Uterus (tissue), 4 donors: ENCODE measurements around the gene SNX22. TPM values are rescaled to one million over a fixed set of nuclear protein-coding genes. Genes with fewer than 3 reads are reported as not detected.

ENCODE experiments used
- DNase-seq, 2 donors: peaks; one replicate each; pipeline ENCODE4 v3.0.0-alpha.2; 2019 to 2020
- H3K27ac ChIP-seq, 2 donors: fragments of 200-600 bp; sonication (generic); 1 replicate in 1 of 2; 2 replicates in 1 of 2; pipeline ENCODE4 v1.5.1; 2016 to 2018
- H3K27me3 ChIP-seq, 2 donors: fragments of 200-600 bp; sonication (generic); one replicate each; pipeline ENCODE4 v1.5.1; 2018 to 2019; ENCODE audit warnings: control low read depth in 1 of 2
- H3K36me3 ChIP-seq, 2 donors: fragments of 200-600 bp; sonication (generic); one replicate each; pipeline ENCODE4 v1.5.1; 2019; ENCODE audit warnings: control low read depth in 1 of 2
- H3K4me1 ChIP-seq, 2 donors: fragments of 200-600 bp; sonication (generic); one replicate each; pipeline ENCODE4 v1.5.1; 2018 to 2019; ENCODE audit warnings: control low read depth in 1 of 2
- H3K4me3 ChIP-seq, 2 donors: fragments of 200-600 bp; sonication (generic); 1 replicate in 1 of 2; 2 replicates in 1 of 2; pipeline ENCODE4 v1.5.1; 2018 to 2019; ENCODE audit warnings: mild to moderate bottlenecking in 1 of 2
- H3K9me3 ChIP-seq, 2 donors: fragments of 200-600 bp; sonication (generic); one replicate each; pipeline ENCODE4 v1.5.1; 2019; ENCODE audit warnings: control low read depth in 1 of 2
- POLR2A ChIP-seq, 2 donors: fragments of 450-650 bp; IDR thresholded peaks; one replicate each; pipeline ENCODE4 v1.6.1; 2016; ENCODE audit warnings: antibody characterized with exemption in 2 of 2, mild to moderate bottlenecking in 1 of 2, moderate library complexity in 1 of 2
- intact Hi-C: fragments of 100-400 bp; cut with DNase I; formaldehyde crosslinking; loops from one replicate; pipeline ENCODE4 v1.15.1; 2023; ENCODE audit warnings: low total_unique reads
- total RNA-seq, 4 donors: library from RNA; depleted of rRNA in 3 of 4; stranded (reverse); fragments of >200 nt in 3 of 4; gene quantifications; one replicate each; pipeline versions ENCODE4 v1.1.0 to v1.2.4, GENCODE V29; 2014 to 2023
- TF ChIP-seq, protein P1 (sequence below), 4 experiments: fragments of 200-600 bp in 2 of 4; fragments of 450-650 bp in 2 of 4; sonication (generic) in 2 of 4; IDR thresholded peaks; one replicate each; pipeline ENCODE4 v1.5.1; 2016 to 2019; ENCODE audit warnings: antibody characterized with exemption in 4 of 4, mild to moderate bottlenecking in 2 of 4, moderate library complexity in 1 of 4
- donor health status: DM: yes; HTN: yes; CAD: no.

The SNX22 gene
- total RNA-seq, 4 donors from 2014 or later: 0.55 to 1.7 TPM; not detected in 2

DNA sequence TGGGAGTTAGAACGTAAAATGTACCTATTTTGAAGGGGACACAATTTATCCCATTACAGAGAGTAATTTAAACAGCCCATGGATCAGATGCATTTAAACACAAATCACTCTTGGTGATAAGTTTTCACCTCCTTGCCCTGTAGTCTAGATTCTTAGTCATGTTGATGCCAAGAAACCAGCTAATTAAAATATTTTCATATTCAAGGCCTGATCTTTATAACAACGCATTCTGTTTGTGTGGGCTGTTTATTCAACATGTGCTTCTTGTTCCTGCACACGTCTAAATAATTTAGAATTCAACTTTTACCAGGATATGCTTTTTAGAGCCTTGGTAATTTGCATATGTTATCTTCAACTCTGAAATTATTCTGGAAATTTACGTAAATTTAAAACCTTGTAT, 29.9 kb upstream of the SNX22 start:
- Histone ChIP-seq H3K4me3 (no peak overlapping the region), H3K4me1 (no peaks in the 10 kb centered on the region), H3K27ac (no peak overlapping the region), H3K9me3 (no peaks in the 10 kb centered on the region), H3K27me3 (no peaks in the 10 kb centered on the region), H3K36me3 (no peaks in the 10 kb centered on the region)
- intact Hi-C loops: no loop called here
- DNase-seq: no peak
- TF ChIP-seq POLR2A (IDR thresholded peaks at IDR 0.05): no peak
- TF ChIP-seq, protein P1, sequence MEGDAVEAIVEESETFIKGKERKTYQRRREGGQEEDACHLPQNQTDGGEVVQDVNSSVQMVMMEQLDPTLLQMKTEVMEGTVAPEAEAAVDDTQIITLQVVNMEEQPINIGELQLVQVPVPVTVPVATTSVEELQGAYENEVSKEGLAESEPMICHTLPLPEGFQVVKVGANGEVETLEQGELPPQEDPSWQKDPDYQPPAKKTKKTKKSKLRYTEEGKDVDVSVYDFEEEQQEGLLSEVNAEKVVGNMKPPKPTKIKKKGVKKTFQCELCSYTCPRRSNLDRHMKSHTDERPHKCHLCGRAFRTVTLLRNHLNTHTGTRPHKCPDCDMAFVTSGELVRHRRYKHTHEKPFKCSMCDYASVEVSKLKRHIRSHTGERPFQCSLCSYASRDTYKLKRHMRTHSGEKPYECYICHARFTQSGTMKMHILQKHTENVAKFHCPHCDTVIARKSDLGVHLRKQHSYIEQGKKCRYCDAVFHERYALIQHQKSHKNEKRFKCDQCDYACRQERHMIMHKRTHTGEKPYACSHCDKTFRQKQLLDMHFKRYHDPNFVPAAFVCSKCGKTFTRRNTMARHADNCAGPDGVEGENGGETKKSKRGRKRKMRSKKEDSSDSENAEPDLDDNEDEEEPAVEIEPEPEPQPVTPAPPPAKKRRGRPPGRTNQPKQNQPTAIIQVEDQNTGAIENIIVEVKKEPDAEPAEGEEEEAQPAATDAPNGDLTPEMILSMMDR (IDR thresholded peaks at IDR 0.05): no peak

DNA sequence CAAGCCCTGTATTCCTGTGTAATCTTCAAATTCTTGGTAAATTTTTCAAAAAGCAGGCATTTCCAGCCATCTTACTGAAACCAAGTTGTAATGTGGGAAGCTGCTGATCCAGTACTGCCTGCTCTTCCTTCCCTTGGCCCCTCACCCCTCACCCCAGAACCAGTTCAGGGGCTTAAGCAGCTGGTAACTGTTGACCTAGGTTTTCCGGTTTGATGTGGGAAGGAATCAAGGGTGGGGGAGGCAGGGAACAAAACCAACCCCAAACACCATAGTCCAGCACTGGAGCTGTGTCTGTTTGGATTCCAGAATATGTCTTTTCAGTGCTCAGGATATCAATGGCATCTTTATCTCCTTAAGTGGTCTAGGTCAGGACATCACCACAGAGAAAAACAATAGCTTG, 29.1 kb upstream of the SNX22 start:
- no peaks in the 10 kb centered on the region for H3K36me3 ChIP-seq
- no peak overlapping the region for H3K27ac ChIP-seq
- no peak for DNase-seq
- no peaks in the 10 kb centered on the region for H3K4me1 ChIP-seq
- H3K27me3 ChIP-seq: no peaks in the 10 kb centered on the region
- TF ChIP-seq, protein P1 (IDR thresholded peaks at IDR 0.05): no peak
- no peak for TF ChIP-seq POLR2A (IDR thresholded peaks at IDR 0.05)
- no peak overlapping the region for H3K4me3 ChIP-seq
- intact Hi-C loops: no loop called here
- no peaks in the 10 kb centered on the region for H3K9me3 ChIP-seq

DNA sequence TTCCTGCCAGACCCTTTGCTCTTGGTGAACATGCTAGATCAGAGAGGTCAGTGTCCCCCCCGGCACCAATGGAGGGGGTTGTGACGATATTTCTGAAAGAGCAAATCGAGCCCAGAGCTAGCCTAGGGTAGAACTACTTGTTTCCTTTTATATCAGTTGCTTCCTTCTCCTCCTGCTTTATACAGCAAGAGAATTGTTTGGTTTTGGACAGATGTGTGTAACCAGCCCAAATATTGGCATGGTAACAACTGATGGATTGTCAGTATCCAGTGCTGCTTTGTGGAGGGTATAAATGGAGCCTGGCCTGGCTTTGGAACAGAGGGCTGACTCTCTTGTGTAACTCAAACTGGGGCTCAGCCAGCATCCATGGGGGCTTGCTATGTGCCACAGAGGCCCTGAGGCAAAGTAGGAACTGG, 28.6 kb upstream of the SNX22 start:
- Histone ChIP-seq H3K36me3 (no peaks in the 10 kb centered on the region), H3K27ac (no peak overlapping the region), H3K9me3 (no peaks in the 10 kb centered on the region), H3K4me1 (no peaks in the 10 kb centered on the region), H3K27me3 (no peaks in the 10 kb centered on the region), H3K4me3 (no peak overlapping the region)
- TF ChIP-seq POLR2A (IDR thresholded peaks at IDR 0.05): no peak
- TF ChIP-seq, protein P1 (IDR thresholded peaks at IDR 0.05): no peak
- no peak for DNase-seq
- intact Hi-C loops: no loop called here

DNA sequence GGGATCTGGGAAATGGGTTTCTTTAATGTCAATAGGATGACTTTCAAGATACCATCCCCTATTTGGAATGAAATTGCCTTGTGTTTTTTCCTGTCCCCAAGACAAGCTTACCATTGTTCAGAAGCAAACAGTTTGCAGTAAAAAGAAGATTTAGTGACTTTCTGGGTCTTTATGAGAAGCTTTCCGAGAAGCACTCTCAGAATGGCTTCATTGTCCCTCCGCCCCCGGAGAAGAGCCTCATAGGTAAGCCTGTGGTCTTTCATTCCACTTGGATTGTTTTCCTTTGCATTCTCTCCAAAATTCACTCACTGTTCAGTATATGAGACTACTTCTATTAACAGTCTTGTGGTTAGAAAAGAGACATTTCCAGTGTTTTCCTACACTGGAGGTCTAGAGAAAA, 25.6 kb upstream of the SNX22 start:
- intact Hi-C loops: no loop called here
- DNase-seq: no peak
- Histone ChIP-seq H3K4me1 (no peaks in the 10 kb centered on the region), H3K4me3 (no peak overlapping the region), H3K9me3 (no peaks in the 10 kb centered on the region), H3K27me3 (no peaks in the 10 kb centered on the region), H3K27ac (no peak overlapping the region), H3K36me3 (no peaks in the 10 kb centered on the region)
- TF ChIP-seq POLR2A (IDR thresholded peaks at IDR 0.05): no peak
- TF ChIP-seq, protein P1 (IDR thresholded peaks at IDR 0.05): no peak

DNA sequence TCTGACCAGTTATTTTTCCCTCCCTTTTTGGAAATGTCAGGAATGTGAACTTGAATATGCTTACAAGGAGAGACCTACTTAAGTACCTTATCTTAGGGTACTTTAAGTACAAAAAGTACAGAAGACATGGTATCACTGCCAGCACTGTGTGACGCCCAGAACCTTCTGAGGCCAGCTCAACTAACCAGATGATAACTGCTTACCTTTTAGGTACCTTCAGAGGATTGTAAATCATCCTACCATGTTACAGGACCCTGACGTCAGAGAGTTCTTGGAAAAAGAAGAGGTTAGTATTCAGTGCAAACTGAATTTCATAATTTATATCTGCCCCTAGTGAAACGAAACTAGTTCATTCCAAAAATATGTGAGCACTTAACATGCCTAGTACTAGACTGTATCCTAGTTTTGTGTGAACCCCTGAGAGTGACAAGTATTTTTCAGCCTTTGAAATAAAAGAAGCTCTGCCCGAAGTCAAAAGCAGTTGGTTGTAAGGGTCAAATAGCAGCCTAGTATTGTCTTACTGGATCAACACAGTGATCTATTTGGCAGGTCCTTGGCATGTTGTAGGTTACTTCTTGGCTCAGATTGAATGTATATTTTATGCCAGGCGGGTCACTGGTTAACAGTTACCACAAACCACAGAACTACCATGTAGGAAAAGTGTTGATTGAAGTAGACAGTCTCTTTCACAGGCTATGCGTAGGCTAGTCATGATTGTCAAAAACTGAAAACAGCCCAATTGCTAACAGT, 23.8 kb upstream of the SNX22 start:
- H3K4me1 ChIP-seq: no peaks in the 10 kb centered on the region
- DNase-seq: no peak
- no peaks in the 10 kb centered on the region for H3K36me3 ChIP-seq
- TF ChIP-seq POLR2A (IDR thresholded peaks at IDR 0.05): no peak
- no peak overlapping the region for H3K4me3 ChIP-seq
- no peaks in the 10 kb centered on the region for H3K9me3 ChIP-seq
- no peak overlapping the region for H3K27ac ChIP-seq
- intact Hi-C loops: no loop called here
- no peaks in the 10 kb centered on the region for H3K27me3 ChIP-seq
